ENCODE results near the gene WWOX.

Gene WWOX

DNA sequence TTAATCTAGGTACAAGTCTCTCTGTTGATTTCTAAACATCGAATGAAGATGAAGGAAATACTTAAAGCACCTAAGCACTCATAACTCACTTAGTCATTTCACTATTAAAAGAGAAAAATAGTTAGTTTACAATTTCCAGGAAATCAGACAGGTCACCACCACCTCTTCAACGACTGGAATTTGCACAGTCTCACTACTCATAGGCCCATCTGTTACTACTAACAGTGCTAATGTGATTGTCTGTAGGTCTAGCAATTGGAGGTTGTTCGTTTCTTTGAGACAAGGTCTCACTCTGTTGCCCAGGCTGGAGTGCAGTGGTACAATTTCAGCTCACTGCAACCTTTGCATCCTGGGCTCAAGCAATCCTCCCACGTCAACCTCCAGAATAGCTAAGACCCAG is 1056.5 kb downstream of the WWOX start:
- TF ChIP-seq, protein P1, sequence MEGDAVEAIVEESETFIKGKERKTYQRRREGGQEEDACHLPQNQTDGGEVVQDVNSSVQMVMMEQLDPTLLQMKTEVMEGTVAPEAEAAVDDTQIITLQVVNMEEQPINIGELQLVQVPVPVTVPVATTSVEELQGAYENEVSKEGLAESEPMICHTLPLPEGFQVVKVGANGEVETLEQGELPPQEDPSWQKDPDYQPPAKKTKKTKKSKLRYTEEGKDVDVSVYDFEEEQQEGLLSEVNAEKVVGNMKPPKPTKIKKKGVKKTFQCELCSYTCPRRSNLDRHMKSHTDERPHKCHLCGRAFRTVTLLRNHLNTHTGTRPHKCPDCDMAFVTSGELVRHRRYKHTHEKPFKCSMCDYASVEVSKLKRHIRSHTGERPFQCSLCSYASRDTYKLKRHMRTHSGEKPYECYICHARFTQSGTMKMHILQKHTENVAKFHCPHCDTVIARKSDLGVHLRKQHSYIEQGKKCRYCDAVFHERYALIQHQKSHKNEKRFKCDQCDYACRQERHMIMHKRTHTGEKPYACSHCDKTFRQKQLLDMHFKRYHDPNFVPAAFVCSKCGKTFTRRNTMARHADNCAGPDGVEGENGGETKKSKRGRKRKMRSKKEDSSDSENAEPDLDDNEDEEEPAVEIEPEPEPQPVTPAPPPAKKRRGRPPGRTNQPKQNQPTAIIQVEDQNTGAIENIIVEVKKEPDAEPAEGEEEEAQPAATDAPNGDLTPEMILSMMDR (IDR thresholded peaks at IDR 0.05; ENCODE audit: insufficient read depth, low read depth, low read length, missing control alignments) = no peak

GRCh38 chr16:79156761-79157160 is 1057.3 kb downstream of the WWOX start:
- H3K4me3 ChIP-seq (ENCODE audit: low read length) = no peak overlapping the region
- DNase-seq (ENCODE audit: low read depth) = no peak
- TF ChIP-seq, protein P1 (IDR thresholded peaks at IDR 0.05; ENCODE audit: insufficient read depth, low read depth, low read length, missing control alignments) = no peak

More for the DNA sequence above, 1056.5 kb downstream of the WWOX start:
- DNase-seq (ENCODE audit: low read depth) = no peak
- H3K4me3 ChIP-seq (ENCODE audit: low read length) = no peak overlapping the region

DNA sequence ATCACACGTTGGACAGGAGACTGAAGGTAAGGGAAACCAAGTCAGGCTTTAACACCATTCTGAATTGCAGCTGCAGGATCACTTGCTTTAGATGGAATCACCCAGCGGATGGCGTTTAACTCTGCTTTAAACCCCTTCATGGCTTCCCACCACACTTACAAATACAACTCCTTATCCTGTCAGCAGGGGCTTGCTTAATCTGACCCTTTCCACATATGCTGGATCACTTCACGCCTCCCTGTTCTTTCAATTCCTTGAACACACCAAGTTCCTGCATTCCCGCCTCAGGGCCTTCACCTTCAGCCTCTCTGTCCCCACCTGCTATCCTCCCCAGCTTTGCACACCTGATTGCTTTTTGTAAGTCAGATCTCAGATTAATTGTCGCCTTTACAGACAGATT is 1058.9 kb downstream of the WWOX start:
- H3K4me3 ChIP-seq (ENCODE audit: low read length) = no peak overlapping the region
- no peak for DNase-seq (ENCODE audit: low read depth)
- TF ChIP-seq, protein P1 (IDR thresholded peaks at IDR 0.05; ENCODE audit: insufficient read depth, low read depth, low read length, missing control alignments) = no peak

GRCh38 chr16:79159261-79160049 is 1060.0 kb downstream of the WWOX start:
- DNase-seq (ENCODE audit: low read depth) = no peak
- TF ChIP-seq, protein P1 (IDR thresholded peaks at IDR 0.05; ENCODE audit: insufficient read depth, low read depth, low read length, missing control alignments) = no peak

DNA sequence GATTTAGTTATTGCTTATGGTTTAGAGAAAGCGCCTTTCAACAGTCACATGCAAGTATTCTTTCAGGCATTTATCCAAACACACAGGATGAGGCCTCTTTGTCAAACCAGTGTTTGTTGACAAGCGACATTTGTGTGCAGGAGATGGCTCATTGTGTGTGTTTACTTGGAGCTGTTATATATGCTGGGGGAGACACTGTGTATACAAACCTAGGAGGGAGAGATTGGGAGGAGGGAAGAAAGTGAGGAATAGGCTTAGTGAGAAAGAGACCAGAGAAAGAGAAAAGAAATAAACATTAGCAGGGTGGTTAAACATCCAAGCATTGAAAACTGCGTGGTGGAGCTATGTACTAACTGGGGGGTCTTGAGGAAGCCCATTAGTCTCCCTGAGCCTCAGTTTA is 1063.5 kb downstream of the WWOX start:
- H3K4me3 ChIP-seq (ENCODE audit: low read length) = no peak overlapping the region
- no peak for DNase-seq (ENCODE audit: low read depth)
- TF ChIP-seq, protein P1 (IDR thresholded peaks at IDR 0.05; ENCODE audit: insufficient read depth, low read depth, low read length, missing control alignments) = no peak

More at GRCh38 chr16:79159261-79160049, 1060.0 kb downstream of the WWOX start:
- no peak overlapping the region for H3K4me3 ChIP-seq (ENCODE audit: low read length)

GRCh38 chr16:79163691-79164387 is 1064.4 kb downstream of the WWOX start:
- H3K4me3 ChIP-seq (ENCODE audit: low read length) = no peak overlapping the region
- TF ChIP-seq, protein P1 (IDR thresholded peaks at IDR 0.05; ENCODE audit: insufficient read depth, low read depth, low read length, missing control alignments) = no peak
- DNase-seq (ENCODE audit: low read depth) = no peak

Measured in epithelial cell of esophagus (primary cell).